Measurements from ENCODE around the gene C15orf61.

DNA sequence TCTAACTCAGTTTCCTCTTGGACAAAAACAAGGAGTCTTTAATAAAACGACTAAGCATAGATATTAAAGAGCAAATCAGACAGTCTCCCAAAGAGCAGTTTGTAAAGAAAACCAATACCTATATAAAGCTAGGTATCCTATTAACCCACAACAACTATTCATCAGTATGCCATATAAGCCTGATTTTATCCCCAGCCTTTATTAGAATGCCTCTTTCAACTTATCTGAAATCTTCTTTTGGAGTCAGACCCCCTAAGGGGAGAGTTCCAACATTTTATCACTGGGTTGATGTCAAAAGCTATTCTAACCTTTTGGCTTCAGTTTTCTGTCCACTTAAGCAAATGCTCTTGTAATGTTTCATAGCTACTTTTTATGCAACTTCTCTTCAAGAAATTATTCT is 39.4 kb downstream of the C15orf61 start:
- TF ChIP-seq, protein P1, sequence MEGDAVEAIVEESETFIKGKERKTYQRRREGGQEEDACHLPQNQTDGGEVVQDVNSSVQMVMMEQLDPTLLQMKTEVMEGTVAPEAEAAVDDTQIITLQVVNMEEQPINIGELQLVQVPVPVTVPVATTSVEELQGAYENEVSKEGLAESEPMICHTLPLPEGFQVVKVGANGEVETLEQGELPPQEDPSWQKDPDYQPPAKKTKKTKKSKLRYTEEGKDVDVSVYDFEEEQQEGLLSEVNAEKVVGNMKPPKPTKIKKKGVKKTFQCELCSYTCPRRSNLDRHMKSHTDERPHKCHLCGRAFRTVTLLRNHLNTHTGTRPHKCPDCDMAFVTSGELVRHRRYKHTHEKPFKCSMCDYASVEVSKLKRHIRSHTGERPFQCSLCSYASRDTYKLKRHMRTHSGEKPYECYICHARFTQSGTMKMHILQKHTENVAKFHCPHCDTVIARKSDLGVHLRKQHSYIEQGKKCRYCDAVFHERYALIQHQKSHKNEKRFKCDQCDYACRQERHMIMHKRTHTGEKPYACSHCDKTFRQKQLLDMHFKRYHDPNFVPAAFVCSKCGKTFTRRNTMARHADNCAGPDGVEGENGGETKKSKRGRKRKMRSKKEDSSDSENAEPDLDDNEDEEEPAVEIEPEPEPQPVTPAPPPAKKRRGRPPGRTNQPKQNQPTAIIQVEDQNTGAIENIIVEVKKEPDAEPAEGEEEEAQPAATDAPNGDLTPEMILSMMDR (conservative IDR thresholded peaks at IDR 0.05; ENCODE audit: low read length) = no peak
- TF ChIP-seq EZH2phosphoT487 (IDR thresholded peaks at IDR 0.05; ENCODE audit: borderline replicate concordance) = no peak

Measured in Loucy (cell line).